Hematopoietic multipotent progenitor cell treated with erythropoietin and hydrocortisone succinate and interleukin-3 and kit ligand, for 4 days (in vitro differentiated cells): ENCODE data around the gene C1orf122.
A peak's percentile ranks its signal among the peaks of the same experiment; 100 is the strongest.

Experiments
- DNase-seq: peaks from one replicate; pipeline ENCODE4 v3.0.0-alpha.2; 2015

C1orf122 gene

GRCh38 chr1:37802439-37802838, 5.2 kb upstream of the C1orf122 start:
- no peak for DNase-seq

- DNase-seq = peak; percentile 74
Measured at GRCh38 chr1:37807220-37807554, 403 bp upstream of the C1orf122 start.

GRCh38 chr1:37808369-37809319, 1.1 kb downstream of the C1orf122 start:
- peak; percentile 77 for DNase-seq

- no peak for DNase-seq
Measured at GRCh38 chr1:37809942-37810341, 2.4 kb downstream of the C1orf122 start.

- peak; percentile 90 for DNase-seq
Measured at GRCh38 chr1:37811027-37811655, 3.6 kb downstream of the C1orf122 start.

- no peak for DNase-seq
Measured at GRCh38 chr1:37813529-37814145, 6.0 kb downstream of the C1orf122 start.

GRCh38 chr1:37814252-37814651, 6.7 kb downstream of the C1orf122 start:
- DNase-seq = no peak

GRCh38 chr1:37817481-37817880, 9.9 kb downstream of the C1orf122 start:
- peak; percentile 22 for DNase-seq

GRCh38 chr1:37821481-37821880, 13.9 kb downstream of the C1orf122 start:
- no peak for DNase-seq

- DNase-seq = no peak
Measured at GRCh38 chr1:37822906-37823815, 15.6 kb downstream of the C1orf122 start.

GRCh38 chr1:37824001-37824400, 16.4 kb downstream of the C1orf122 start:
- DNase-seq = no peak

- DNase-seq = no peak
Measured at GRCh38 chr1:37825506-37825905, 17.9 kb downstream of the C1orf122 start.

GRCh38 chr1:37828410-37829074, 21.0 kb downstream of the C1orf122 start:
- DNase-seq = no peak

- DNase-seq = no peak
Measured at GRCh38 chr1:37831109-37831508, 23.5 kb downstream of the C1orf122 start.

- DNase-seq = no peak
Measured at GRCh38 chr1:37831809-37832208, 24.2 kb downstream of the C1orf122 start.

- DNase-seq = no peak
Measured at GRCh38 chr1:37836788-37837187, 29.2 kb downstream of the C1orf122 start.

- DNase-seq = no peak
Measured at GRCh38 chr1:37839676-37840075, 32.1 kb downstream of the C1orf122 start.

GRCh38 chr1:37840711-37841110, 33.1 kb downstream of the C1orf122 start:
- DNase-seq = no peak

- DNase-seq = no peak
Measured at GRCh38 chr1:37841652-37842051, 34.1 kb downstream of the C1orf122 start.

GRCh38 chr1:37844536-37844935, 36.9 kb downstream of the C1orf122 start:
- DNase-seq = no peak

GRCh38 chr1:37845049-37845646, 37.6 kb downstream of the C1orf122 start:
- DNase-seq = no peak

- DNase-seq = peak; percentile 50
Measured at GRCh38 chr1:37845786-37846185, 38.2 kb downstream of the C1orf122 start.
